H1 (cell line): ENCODE measurements around the gene ALLC. TPM values are rescaled to one million over a fixed set of nuclear protein-coding genes. Genes with fewer than 3 reads are reported as not detected.

ENCODE experiments used
- CTCF ChIA-PET: fragments of 300-600 bp; sonication (Branson Sonifier 250); formaldehyde crosslinking; loops from one replicate; lab custom pipeline; 2021; ENCODE audit not compliant: partially characterized antibody; lab: Charles Lee
- POLR2A ChIA-PET: fragments of 300-600 bp; sonication (Branson Sonifier 250); formaldehyde crosslinking; loops from one replicate; lab custom pipeline; 2021; ENCODE audit warnings: inconsistent platforms; ENCODE audit not compliant: partially characterized antibody; lab: Charles Lee
- DNase-seq, 2 experiments: peaks; one replicate each; pipeline versions ENCODE4 v3.0.0 to v3.0.0-alpha.2; 2010 to 2022; ENCODE audit warnings: low spot score in 2 of 2, low read depth in 1 of 2, mixed read lengths in 1 of 2
- FAIRE-seq: peaks from 2 replicates; lab custom pipeline; 2011; peaks lifted over from hg19 to GRCh38; lab: Jason Lieb, UNC
- H2AFZ ChIP-seq: 2 replicates; pipeline ENCODE4 v1.8.1; 2012; ENCODE audit warnings: low read length, inconsistent platforms
- H2AK5ac ChIP-seq: 2 replicates; pipeline ENCODE4 v1.6.1; 2013; ENCODE audit warnings: low read depth, low read length
- H2BK120ac ChIP-seq: replicated peaks from 2 replicates; pipeline ENCODE3; 2013; ENCODE audit warnings: low read depth, low read length, inconsistent platforms
- H2BK12ac ChIP-seq: 2 replicates; pipeline ENCODE4 v1.6.1; 2013; ENCODE audit warnings: low read depth, low read length
- H2BK15ac ChIP-seq: 2 replicates; pipeline ENCODE4 v1.6.1; 2013; ENCODE audit warnings: low read length
- H2BK20ac ChIP-seq: 2 replicates; pipeline ENCODE4 v1.6.1; 2013; ENCODE audit warnings: low read length
- H2BK5ac ChIP-seq: 2 replicates; pipeline ENCODE4 v1.6.1; 2013; ENCODE audit warnings: low read depth, low read length
- H3K14ac ChIP-seq: 2 replicates; pipeline ENCODE4 v1.6.1; 2013; ENCODE audit warnings: inconsistent platforms; ENCODE audit not compliant: insufficient read length
- H3K18ac ChIP-seq: 2 replicates; pipeline ENCODE4 v1.6.1; 2013; ENCODE audit warnings: low read length; ENCODE audit errors: extremely low read depth
- H3K23ac ChIP-seq: 2 replicates; pipeline ENCODE4 v1.6.1; 2013; ENCODE audit warnings: inconsistent platforms; ENCODE audit not compliant: insufficient read length
- H3K23me2 ChIP-seq: 2 replicates; pipeline ENCODE4 v1.6.1; 2013; ENCODE audit warnings: low read depth, low read length
- H3K27ac ChIP-seq: 2 replicates; pipeline ENCODE4 v1.6.1; 2011; ENCODE audit warnings: low read depth, low read length, inconsistent platforms
- H3K27me3 ChIP-seq, 4 experiments: replicated peaks in 1 of 4; 1 replicate in 1 of 4; 2 replicates in 3 of 4; pipeline versions ENCODE4 v1.6.1 to v1.8.1; 2011 to 2013; ENCODE audit warnings: low read length in 3 of 4, mild to moderate bottlenecking in 3 of 4, inconsistent platforms in 2 of 4, mixed read lengths in 2 of 4, moderate library complexity in 1 of 4; ENCODE audit not compliant: control insufficient read depth in 3 of 4, insufficient read depth in 3 of 4; ENCODE audit errors: extremely low read depth in 1 of 4
- H3K36me3 ChIP-seq, 4 experiments: 2 replicates each; pipeline versions ENCODE4 v1.6.1 to v1.8.1; 2011 to 2013; ENCODE audit warnings: mild to moderate bottlenecking in 4 of 4, low read length in 3 of 4, moderate library complexity in 2 of 4, control low read depth in 1 of 4, inconsistent platforms in 1 of 4; ENCODE audit not compliant: insufficient read depth in 4 of 4, control insufficient read depth in 2 of 4
- H3K4ac ChIP-seq: replicated peaks from 2 replicates; pipeline ENCODE3; 2013; ENCODE audit warnings: low read length, low read depth, mixed read lengths, inconsistent platforms; ENCODE audit not compliant: insufficient read length
- H3K4me1 ChIP-seq, 4 experiments: replicated peaks in 1 of 4; 1 replicate in 1 of 4; 2 replicates in 3 of 4; pipeline versions ENCODE4 v1.6.1 to v1.8.1; 2011 to 2013; ENCODE audit warnings: low read length in 3 of 4, inconsistent platforms in 2 of 4, mixed read lengths in 1 of 4; ENCODE audit not compliant: insufficient read depth in 4 of 4, control insufficient read depth in 3 of 4
- H3K4me2 ChIP-seq, 2 experiments: 2 replicates each; pipeline versions ENCODE4 v1.6.1 to v1.8.1; 2011 to 2013; ENCODE audit warnings: low read depth in 2 of 2, low read length in 2 of 2, control low read depth in 1 of 2, inconsistent platforms in 1 of 2, mild to moderate bottlenecking in 1 of 2; ENCODE audit not compliant: insufficient read depth in 1 of 2
- H3K4me3 ChIP-seq, 4 experiments: fragments of 200-600, 300-600 bp in 1 of 4; sonication (generic), shearing (Covaris generic), sonication (Bioruptor Twin) in 1 of 4; 2 replicates each; pipeline versions ENCODE4 v1.5.1 to v1.8.1; 2011 to 2016; ENCODE audit warnings: low read length in 4 of 4, low read depth in 3 of 4, control low read depth in 2 of 4, inconsistent platforms in 2 of 4, mild to moderate bottlenecking in 2 of 4, mixed read lengths in 1 of 4, moderate library complexity in 1 of 4; ENCODE audit not compliant: insufficient read depth in 2 of 4; ENCODE audit errors: extremely low read depth in 1 of 4
- H3K56ac ChIP-seq: replicated peaks from 2 replicates; pipeline ENCODE3; 2013; ENCODE audit warnings: low read depth, mild to moderate bottlenecking, mixed read lengths, low read length, inconsistent platforms; ENCODE audit not compliant: insufficient read length
- H3K79me1 ChIP-seq: 2 replicates; pipeline ENCODE4 v1.6.1; 2013; ENCODE audit warnings: low read depth, low read length, control low read depth
- H3K79me2 ChIP-seq, 2 experiments: 2 replicates each; pipeline versions ENCODE4 v1.6.1 to v1.8.1; 2012 to 2013; ENCODE audit warnings: low read length in 2 of 2, mild to moderate bottlenecking in 2 of 2, inconsistent platforms in 1 of 2; ENCODE audit not compliant: insufficient read depth in 2 of 2, control insufficient read depth in 1 of 2
- H3K9ac ChIP-seq, 4 experiments: replicated peaks in 1 of 4; 1 replicate in 1 of 4; 2 replicates in 3 of 4; pipeline versions ENCODE4 v1.6.1 to v1.8.1; 2011 to 2013; ENCODE audit warnings: low read depth in 3 of 4, low read length in 3 of 4, control low read depth in 2 of 4, mild to moderate bottlenecking in 2 of 4, moderate library complexity in 2 of 4, inconsistent platforms in 1 of 4; ENCODE audit errors: extremely low read depth in 1 of 4
- H3K9me3 ChIP-seq, 2 experiments: 2 replicates each; pipeline versions ENCODE4 v1.6.1 to v1.8.1; 2012 to 2013; ENCODE audit warnings: mild to moderate bottlenecking in 2 of 2, moderate library complexity in 2 of 2, control low read depth in 1 of 2, inconsistent platforms in 1 of 2, low read depth in 1 of 2, low read length in 1 of 2, mixed read lengths in 1 of 2; ENCODE audit not compliant: insufficient read depth in 2 of 2
- H4K20me1 ChIP-seq, 2 experiments: replicated peaks in 1 of 2; 2 replicates each; pipeline versions ENCODE3 to v1.8.1; 2011 to 2013; ENCODE audit warnings: inconsistent platforms in 2 of 2, low read length in 2 of 2, mild to moderate bottlenecking in 1 of 2; ENCODE audit not compliant: insufficient read depth in 2 of 2, control insufficient read depth in 1 of 2
- H4K5ac ChIP-seq: 2 replicates; pipeline ENCODE4 v1.6.1; 2013; ENCODE audit warnings: low read length, low read depth, mixed read lengths, inconsistent platforms; ENCODE audit not compliant: insufficient read length
- H4K8ac ChIP-seq: 2 replicates; pipeline ENCODE4 v1.8.0; 2013; ENCODE audit warnings: mild to moderate bottlenecking, moderate library complexity, low read length, inconsistent platforms; ENCODE audit not compliant: insufficient read depth; ENCODE audit errors: extremely low read depth
- H4K91ac ChIP-seq: replicated peaks from 2 replicates; pipeline ENCODE3; 2013; ENCODE audit warnings: low read length, mixed read lengths, inconsistent platforms; ENCODE audit not compliant: insufficient read length
- TBP ChIP-seq: IDR thresholded peaks from 2 replicates; pipeline ENCODE4 v1.6.1; 2011; ENCODE audit warnings: low read depth, low read length, improper control_type of control experiment
- WGBS, 2 experiments: shearing (Covaris generic) in 1 of 2; methylation state at CpG; one replicate each; pipeline versions ENCODE4 v1.1.6 to v1.1.7; 2013 to 2015; ENCODE audit warnings: low lambda C conversion rate in 2 of 2, mixed read lengths in 2 of 2, inconsistent platforms in 1 of 2, low coverage in 1 of 2, missing lambda C conversion rate in 1 of 2; ENCODE audit not compliant: insufficient replicate concordance in 2 of 2, insufficient coverage in 1 of 2, insufficient read length in 1 of 2; ENCODE audit errors: extremely low coverage in 1 of 2, missing lambda C conversion rate in 1 of 2; 5-methylcytosine and 5-hydroxymethylcytosine counted together
- polyA plus RNA-seq, 7 experiments: library from polyadenylated mRNA; depleted of rRNA in 3 of 7; stranded (reverse) in 5 of 7; unstranded in 2 of 7; fragments of >200 nt in 5 of 7; fragments of 200-250 nt in 2 of 7; gene quantifications; 1 replicate in 5 of 7; 2 replicates in 1 of 7; 4 replicates in 1 of 7; pipeline versions ENCODE4 v1.2.1 to v1.2.3, GENCODE V29; 2011 to 2013; ENCODE audit warnings: missing spikeins in 2 of 7, mixed read lengths in 2 of 7
- total RNA-seq: library from RNA; stranded (reverse); fragmentation: NEBNext Ultra II Directional; extraction: Animal tissue kit (Norgen Biotek cat#: 25700); gene quantifications from 2 replicates; pipeline ENCODE4 v1.2.1, GENCODE V29; 2021

Gene ALLC
- total and polyA plus RNA-seq, 2 of the 8 experiments (the other 6 are each of a cell fraction or from before 2014, with no cell fraction given) = not detected

GRCh38 chr2:3664925-3665324 is 6.9 kb downstream of the ALLC start:
- Histone ChIP-seq H2AK5ac (no peak overlapping the region), H2BK120ac (no peak overlapping the region), H4K5ac (no peak overlapping the region), H4K91ac (no peak overlapping the region), H2BK12ac (no peak overlapping the region), H2BK5ac (no peak overlapping the region), H4K8ac (no peak overlapping the region), H3K79me2 (no peaks in the 10 kb centered on the region), H2AFZ (no peak overlapping the region), H3K14ac (no peak overlapping the region), H3K4me2 (no peak overlapping the region), H3K4me3 (no peak overlapping the region), H3K56ac (no peak overlapping the region), H3K9ac (no peak overlapping the region), H3K9me3 (no peaks in the 10 kb centered on the region), H3K27ac (no peak overlapping the region), H3K27me3 (no peaks in the 10 kb centered on the region), H3K4ac (no peak overlapping the region), H4K20me1 (no peaks in the 10 kb centered on the region), H3K36me3 (no peaks in the 10 kb centered on the region), H3K23me2 (no peaks in the 10 kb centered on the region; the same call in 1 of the 2 replicates), H2BK20ac (no peak overlapping the region), H3K23ac (no peak overlapping the region), H3K18ac (no peak overlapping the region), H3K4me1 (no peaks in the 10 kb centered on the region), H3K79me1 (no peaks in the 10 kb centered on the region), H2BK15ac (no peak overlapping the region)
- 87% methylated on average over 8 of the region's 8 CpGs; no CpG with 5 or more reads in 1 of the 2 experiments for WGBS, 2 experiments
- CTCF ChIA-PET = interaction anchor here (0.7 to 1.0 kb wide), 4 partner anchors 8 to 231 kb away, joined by 3 to 4 read pairs (median 3); no protein-coding TSS in a partner anchor
- FAIRE-seq (no peak), DNase-seq (peak in 1 of 2 experiments; percentile 17)
- POLR2A ChIA-PET = interaction anchor here (0.6 kb wide), 1 partner anchor 13 kb away, joined by 3 read pairs; no protein-coding TSS in a partner anchor
- no peak for TF ChIP-seq TBP
